Keratinocyte (primary cell): ENCODE measurements around the gene DNAJB8. TPM values are rescaled to one million over a fixed set of nuclear protein-coding genes. Genes with fewer than 3 reads are reported as not detected.

Experiments
- DNase-seq: peaks from one replicate; pipeline ENCODE4 v3.0.0-alpha.2; 2011; ENCODE audit warnings: low read depth, missing footprints, low spot score
- FAIRE-seq: peaks from 2 replicates; lab custom pipeline; 2011; peaks lifted over from hg19 to GRCh38; lab: Jason Lieb, UNC
- H2AFZ ChIP-seq: 2 replicates; pipeline ENCODE4 v1.6.0; 2012; ENCODE audit warnings: low read length, control low read depth, inconsistent platforms; ENCODE audit not compliant: control insufficient read depth
- H3K27ac ChIP-seq: 2 replicates; pipeline ENCODE4 v1.5.1; 2011; ENCODE audit warnings: low read length; ENCODE audit not compliant: control insufficient read depth, insufficient read depth
- H3K27me3 ChIP-seq: 3 replicates; pipeline ENCODE4 v1.6.0; 2011; ENCODE audit warnings: low read length; ENCODE audit not compliant: control insufficient read depth, insufficient read depth; ENCODE audit errors: extremely low read depth
- H3K36me3 ChIP-seq, 2 experiments: 2 replicates in 1 of 2; 3 replicates in 1 of 2; pipeline ENCODE4 v1.5.1; 2011; ENCODE audit warnings: low read length in 2 of 2, mild to moderate bottlenecking in 1 of 2; ENCODE audit not compliant: control insufficient read depth in 2 of 2, insufficient read depth in 2 of 2; ENCODE audit errors: extremely low read depth in 1 of 2
- H3K4me1 ChIP-seq: 3 replicates; pipeline ENCODE4 v1.5.1; 2011; ENCODE audit warnings: low read length; ENCODE audit not compliant: control insufficient read depth, insufficient read depth; ENCODE audit errors: extremely low read depth
- H3K4me2 ChIP-seq: 3 replicates; pipeline ENCODE4 v1.6.0; 2011; ENCODE audit warnings: low read depth, low read length; ENCODE audit not compliant: control insufficient read depth, insufficient read depth; ENCODE audit errors: extremely low read depth
- H3K4me3 ChIP-seq, 3 experiments: fragments of 200-600 bp in 1 of 3; sonication (generic) in 1 of 3; 2 replicates in 2 of 3; 3 replicates in 1 of 3; pipeline ENCODE4 v1.5.1; 2011 to 2016; ENCODE audit warnings: low read length in 3 of 3, mild to moderate bottlenecking in 3 of 3, control low read depth in 2 of 3, inconsistent platforms in 1 of 3, low read depth in 1 of 3, mixed read lengths in 1 of 3, mixed run types in 1 of 3, moderate library complexity in 1 of 3; ENCODE audit not compliant: control insufficient read depth in 2 of 3, insufficient read depth in 2 of 3; ENCODE audit errors: extremely low read depth in 1 of 3
- H3K79me2 ChIP-seq: 2 replicates; pipeline ENCODE4 v1.6.0; 2012; ENCODE audit warnings: low read length; ENCODE audit not compliant: control insufficient read depth, insufficient read depth
- H3K9ac ChIP-seq: 3 replicates; pipeline ENCODE4 v1.6.0; 2011; ENCODE audit warnings: low read length; ENCODE audit not compliant: control insufficient read depth, insufficient read depth; ENCODE audit errors: extremely low read depth
- H3K9me1 ChIP-seq: 3 replicates; pipeline ENCODE4 v1.6.0; 2011; ENCODE audit warnings: low read length; ENCODE audit not compliant: control insufficient read depth, insufficient read depth; ENCODE audit errors: extremely low read depth
- H3K9me3 ChIP-seq: 2 replicates; pipeline ENCODE4 v1.5.1; 2012; ENCODE audit warnings: low read depth, low read length; ENCODE audit not compliant: control insufficient read depth
- H4K20me1 ChIP-seq: 3 replicates; pipeline ENCODE4 v1.6.0; 2011; ENCODE audit warnings: low read length; ENCODE audit not compliant: control insufficient read depth, insufficient read depth; ENCODE audit errors: extremely low read depth
- CTCF ChIP-seq, 3 experiments: IDR thresholded peaks in 1 of 3; conservative IDR thresholded peaks in 1 of 3; optimal IDR thresholded peaks in 1 of 3; 2 replicates in 2 of 3; 3 replicates in 1 of 3; pipeline versions ENCODE3 to v1.5.1; 2011; ENCODE audit warnings: low read length in 3 of 3, mild to moderate bottlenecking in 3 of 3, moderate library complexity in 2 of 3, control low read depth in 1 of 3, inconsistent platforms in 1 of 3; ENCODE audit not compliant: insufficient read depth in 2 of 3; ENCODE audit errors: extremely low read depth in 1 of 3
- EZH2 ChIP-seq: IDR thresholded peaks from one replicate; pipeline ENCODE4 v1.6.1; 2012; ENCODE audit warnings: inconsistent platforms, mild to moderate bottlenecking, low read length, moderate library complexity
- dilution Hi-C: fragments of 300-500 bp; cut with MboI; formaldehyde crosslinking; loops from one replicate; pipeline ENCODE4 v1.7.0; 2020; ENCODE audit warnings: low sequenced_read_pairs; ENCODE audit not compliant: extremely low pct_ligation_motif_present
- polyA plus RNA-seq, 5 experiments: library from polyadenylated mRNA; depleted of rRNA in 3 of 5; stranded (reverse) in 3 of 5; stranded (forward) in 1 of 5; unstranded in 1 of 5; fragments of >200 nt; gene quantifications; 1 replicate in 1 of 5; 2 replicates in 3 of 5; 3 replicates in 1 of 5; pipeline versions ENCODE4 v1.2.1 to v1.2.3, GENCODE V29; 2011 to 2012; ENCODE audit warnings: missing spikeins in 2 of 5, low read depth in 1 of 5, low replicate concordance in 1 of 5

DNAJB8 gene
- polyA plus RNA-seq, 1 donor (not counting 4 experiments of a cell fraction or from before 2014, with no cell fraction given), result not detected

GRCh38 chr3:128426128-128426921, 40.4 kb downstream of the DNAJB8 start:
- no peaks in the 10 kb centered on the region for H3K9me1 ChIP-seq
- no peaks in the 10 kb centered on the region for H3K9me3 ChIP-seq
- no peaks in the 10 kb centered on the region for H3K36me3 ChIP-seq
- peaks cover 22% of the 10 kb centered on the region for H3K27me3 ChIP-seq
- peaks cover 3% of the 10 kb centered on the region for H4K20me1 ChIP-seq
- no peak overlapping the region for H3K9ac ChIP-seq
- DNase-seq (no peak), FAIRE-seq (no peak)
- no peak overlapping the region for H3K27ac ChIP-seq
- peak overlapping the region; percentile 30 for H2AFZ ChIP-seq
- peak overlapping the region; percentile 37 for H3K4me2 ChIP-seq
- dilution Hi-C loops, result no loop called here
- peak; percentile 64 to 93 (median 67) for TF ChIP-seq CTCF (optimal IDR thresholded peaks at IDR 0.05 in 1 of 3, IDR thresholded peaks at IDR 0.05 in 1 of 3, conservative IDR thresholded peaks at IDR 0.05 in 1 of 3; ENCODE audit: extremely low read depth in 1 of 3, insufficient read depth in 2 of 3, low read length in 3 of 3)
- TF ChIP-seq EZH2, result no peak
- no peaks in the 10 kb centered on the region for H3K79me2 ChIP-seq
- H3K4me1 ChIP-seq, result no peaks in the 10 kb centered on the region
- no peak overlapping the region for H3K4me3 ChIP-seq

DNA sequence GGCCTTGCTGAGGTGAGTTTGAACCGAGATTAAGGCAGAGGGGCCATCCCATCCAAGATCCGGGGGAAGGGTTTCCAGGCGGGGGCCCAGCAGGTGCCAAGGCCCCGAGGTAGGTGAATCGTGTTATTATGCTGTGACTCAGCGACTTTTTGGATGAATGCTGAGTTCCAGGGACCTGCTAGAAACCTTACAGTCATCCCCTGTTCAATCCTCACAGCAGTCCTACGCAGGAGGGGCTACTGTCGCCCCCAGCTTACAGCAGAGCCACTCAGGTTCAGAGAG, 40.9 kb downstream of the DNAJB8 start:
- Histone ChIP-seq H3K4me2 (no peak overlapping the region), H3K4me3 (no peak overlapping the region), H3K27ac (no peak overlapping the region), H3K9me3 (no peaks in the 10 kb centered on the region), H3K79me2 (no peaks in the 10 kb centered on the region), H2AFZ (no peak overlapping the region), H3K27me3 (peaks cover 17% of the 10 kb centered on the region), H3K36me3 (no peaks in the 10 kb centered on the region), H3K9me1 (no peaks in the 10 kb centered on the region), H3K4me1 (no peaks in the 10 kb centered on the region), H4K20me1 (peaks cover 3% of the 10 kb centered on the region), H3K9ac (no peak overlapping the region)
- DNase-seq (no peak), FAIRE-seq (no peak)
- dilution Hi-C loops, result no loop called here
- no peak for TF ChIP-seq EZH2
- no peak for TF ChIP-seq CTCF (optimal IDR thresholded peaks at IDR 0.05 in 1 of 3, IDR thresholded peaks at IDR 0.05 in 1 of 3, conservative IDR thresholded peaks at IDR 0.05 in 1 of 3; ENCODE audit: extremely low read depth in 1 of 3, insufficient read depth in 2 of 3, low read length in 3 of 3)
